SK-N-SH (cell line): Measurements from ENCODE around the gene RFX3. TPM values are rescaled to one million over a fixed set of nuclear protein-coding genes. Genes with fewer than 3 reads are reported as not detected.

Experiments
- CTCF ChIA-PET: fragments of 300-600, 350-600 bp; formaldehyde crosslinking; extraction: SDS; loops from one replicate; lab custom pipeline; 2021; lab: Yijun Ruan, JAX
- POLR2A ChIA-PET: fragments of 350-600 bp; sonication (Branson Sonifier 250); formaldehyde crosslinking; extraction: SDS; loops from one replicate; lab custom pipeline; 2020; ENCODE audit warnings: antibody characterized with exemption, inconsistent platforms; lab: Yijun Ruan, JAX
- DNase-seq: peaks from one replicate; pipeline ENCODE4 v3.0.0; 2012
- H2AFZ ChIP-seq: fragments of 200-600 bp; sonication (generic); 2 replicates; pipeline ENCODE4 v1.8.1; 2016; ENCODE audit warnings: antibody characterized with exemption, mild to moderate bottlenecking, low read depth
- H3F3A ChIP-seq: fragments of 200-600 bp; sonication (generic); replicated peaks from 2 replicates; pipeline ENCODE3; 2016; ENCODE audit warnings: antibody characterized with exemption, mild to moderate bottlenecking; ENCODE audit not compliant: insufficient read depth
- H3K27ac ChIP-seq, 2 experiments: fragments of 200-500 bp in 1 of 2; fragments of 200-600 bp in 1 of 2; sonication (Bioruptor generic) in 1 of 2; sonication (generic), shearing (Covaris generic) in 1 of 2; 2 replicates each; pipeline versions ENCODE4 v1.5.1 to v1.6.1; 2014 to 2016; ENCODE audit warnings: low read depth in 2 of 2, inconsistent platforms in 1 of 2, low read length in 1 of 2, mild to moderate bottlenecking in 1 of 2, mixed read lengths in 1 of 2
- H3K27me3 ChIP-seq: fragments of 200-600 bp; sonication (generic), shearing (Covaris generic); 2 replicates; pipeline ENCODE4 v1.6.1; 2016; ENCODE audit warnings: mixed run types; ENCODE audit not compliant: insufficient read depth
- H3K36me3 ChIP-seq, 2 experiments: fragments of 200-500 bp in 1 of 2; fragments of 200-600 bp in 1 of 2; sonication (Bioruptor generic) in 1 of 2; sonication (generic) in 1 of 2; replicated peaks in 1 of 2; 2 replicates each; pipeline versions ENCODE3 to v1.5.1; 2014 to 2016; ENCODE audit warnings: low read length in 1 of 2, mild to moderate bottlenecking in 1 of 2; ENCODE audit not compliant: insufficient read depth in 2 of 2, control insufficient read depth in 1 of 2
- H3K4me1 ChIP-seq, 2 experiments: fragments of 200-500 bp in 1 of 2; fragments of 200-600 bp in 1 of 2; sonication (Bioruptor generic) in 1 of 2; sonication (generic), shearing (Covaris generic) in 1 of 2; 2 replicates each; pipeline versions ENCODE4 v1.5.1 to v1.6.1; 2014 to 2016; ENCODE audit warnings: low read depth in 1 of 2, low read length in 1 of 2, mixed run types in 1 of 2; ENCODE audit not compliant: insufficient read depth in 2 of 2, control insufficient read depth in 1 of 2
- H3K4me2 ChIP-seq: fragments of 200-600 bp; sonication (generic), shearing (Covaris generic); 2 replicates; pipeline ENCODE4 v1.6.1; 2017; ENCODE audit warnings: mixed run types
- H3K4me3 ChIP-seq, 2 experiments: fragments of 200-500 bp in 1 of 2; fragments of 200-600 bp in 1 of 2; sonication (Bioruptor generic) in 1 of 2; sonication (generic), shearing (Covaris generic) in 1 of 2; 2 replicates each; pipeline versions ENCODE4 v1.5.1 to v1.8.1; 2014 to 2016; ENCODE audit warnings: low read depth in 2 of 2, inconsistent platforms in 1 of 2, low read length in 1 of 2, mild to moderate bottlenecking in 1 of 2, mixed read lengths in 1 of 2, moderate library complexity in 1 of 2
- H3K79me2 ChIP-seq: fragments of 200-600 bp; sonication (generic); 2 replicates; pipeline ENCODE4 v1.8.1; 2017; ENCODE audit warnings: mild to moderate bottlenecking; ENCODE audit not compliant: insufficient read depth
- H3K9ac ChIP-seq: fragments of 200-600 bp; sonication (generic); 2 replicates; pipeline ENCODE4 v1.6.1; 2017; ENCODE audit warnings: mixed run types
- H3K9me2 ChIP-seq: fragments of 200-600 bp; sonication (generic); 2 replicates; pipeline ENCODE4 v1.6.1; 2017; ENCODE audit warnings: mixed run types
- H3K9me3 ChIP-seq: fragments of 200-600 bp; sonication (generic); 2 replicates; pipeline ENCODE4 v1.6.1; 2017; ENCODE audit warnings: mixed run types, mild to moderate bottlenecking, moderate library complexity
- H4K20me1 ChIP-seq: fragments of 200-600 bp; sonication (generic); 2 replicates; pipeline ENCODE4 v1.6.1; 2017; ENCODE audit warnings: mild to moderate bottlenecking, mixed run types; ENCODE audit not compliant: insufficient read depth
- CHD2 ChIP-seq: fragments of 150-350 bp; IDR thresholded peaks from 2 replicates; pipeline ENCODE4 v1.6.1; 2018; ENCODE audit warnings: low read length; ENCODE audit not compliant: partially characterized antibody
- CTCF ChIP-seq: fragments of 200-600 bp; sonication (generic); IDR thresholded peaks from 2 replicates; pipeline ENCODE4 v1.6.1; 2017; ENCODE audit warnings: antibody characterized with exemption, mild to moderate bottlenecking, moderate library complexity
- ELF1 ChIP-seq: IDR thresholded peaks from 2 replicates; pipeline ENCODE4 v1.4.0; 2012
- EP300 ChIP-seq, 2 experiments: IDR thresholded peaks; 2 replicates each; pipeline versions ENCODE4 v1.4.0 to v1.6.1; 2012; ENCODE audit warnings: borderline replicate concordance in 1 of 2, low read depth in 1 of 2, low read length in 1 of 2
- FOSL2 ChIP-seq: IDR thresholded peaks from 2 replicates; pipeline ENCODE4 v1.4.0; 2012; ENCODE audit warnings: low read depth, mild to moderate bottlenecking, moderate library complexity, borderline replicate concordance
- GABPA ChIP-seq: IDR thresholded peaks from 2 replicates; pipeline ENCODE4 v1.4.0; 2012; ENCODE audit warnings: low read depth, mild to moderate bottlenecking
- MEF2A ChIP-seq: IDR thresholded peaks from 2 replicates; pipeline ENCODE4 v1.4.0; 2012; ENCODE audit warnings: low read depth, borderline replicate concordance
- NFIC ChIP-seq: IDR thresholded peaks from 2 replicates; pipeline ENCODE4 v1.4.0; 2012; ENCODE audit warnings: borderline replicate concordance
- PBX3 ChIP-seq: IDR thresholded peaks from 2 replicates; pipeline ENCODE4; 2012
- POLR2AphosphoS5 ChIP-seq: IDR thresholded peaks from 2 replicates; pipeline ENCODE4 v1.6.1; 2012; ENCODE audit warnings: low read depth, low read length
- REST ChIP-seq: IDR thresholded peaks from 2 replicates; pipeline ENCODE4 v1.6.1; 2012; ENCODE audit warnings: mild to moderate bottlenecking, low read depth, low read length, moderate library complexity
- RFX5 ChIP-seq: IDR thresholded peaks from 2 replicates; pipeline ENCODE4 v1.6.1; 2012; ENCODE audit warnings: mild to moderate bottlenecking, improper control_type of control experiment, low read length
- RXRA ChIP-seq: IDR thresholded peaks from 2 replicates; pipeline ENCODE4 v1.4.0; 2012; ENCODE audit warnings: low read depth, mild to moderate bottlenecking, borderline replicate concordance
- SMC3 ChIP-seq: IDR thresholded peaks from 2 replicates; pipeline ENCODE4 v1.6.1; 2012; ENCODE audit warnings: low read depth, low read length, improper control_type of control experiment
- TEAD4 ChIP-seq: IDR thresholded peaks from 2 replicates; pipeline ENCODE4 v1.4.0; 2012; ENCODE audit warnings: mild to moderate bottlenecking, borderline replicate concordance; ENCODE audit not compliant: insufficient read depth
- YY1 ChIP-seq: IDR thresholded peaks from 2 replicates; pipeline ENCODE4 v1.4.0; 2012; ENCODE audit warnings: low read depth, mild to moderate bottlenecking
- ZBTB33 ChIP-seq: IDR thresholded peaks from 2 replicates; pipeline ENCODE4 v1.4.0; 2012; ENCODE audit warnings: low read depth, borderline replicate concordance
- WGBS: methylation state at CpG from one replicate; pipeline ENCODE4 v1.1.6; 2017; ENCODE audit warnings: low lambda C conversion rate; 5-methylcytosine and 5-hydroxymethylcytosine counted together
- polyA plus RNA-seq, 3 experiments: library from polyadenylated mRNA; depleted of rRNA; stranded (reverse); fragments of >200 nt; gene quantifications; 2 replicates each; pipeline ENCODE4 v1.2.3, GENCODE V29; 2012

Gene RFX3
- polyA plus RNA-seq, 1 of the 3 experiments (the other 2 are of a cell fraction) = 1.7 TPM

DNA sequence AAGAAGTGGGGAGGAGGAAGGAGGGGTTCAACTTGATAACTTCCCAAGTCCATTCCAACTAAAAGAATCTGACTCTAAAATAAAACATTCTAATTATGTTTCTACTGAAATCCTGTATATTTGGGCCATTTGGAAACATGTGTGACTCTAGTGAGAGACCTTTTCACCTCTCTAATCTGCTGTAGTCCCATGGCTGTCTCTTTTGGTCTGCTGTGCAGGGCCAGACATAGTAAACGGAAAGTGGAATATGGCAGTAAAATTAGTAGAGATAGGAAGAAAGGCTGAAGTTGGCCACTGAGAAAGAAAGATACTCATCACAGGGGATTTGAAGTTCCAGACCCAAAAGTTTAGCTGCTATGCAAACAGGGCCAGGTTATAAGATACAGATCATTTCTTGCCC lies 15.9 kb downstream of the RFX3 start:
- ChIA-PET CTCF (no interaction called here), POLR2A (no interaction called here)
- no peak overlapping the region for H2AFZ ChIP-seq
- no peaks in the 10 kb centered on the region; the same call in 1 of the 2 replicates for H3K9me3 ChIP-seq
- no peaks in the 10 kb centered on the region for H3K27me3 ChIP-seq
- H3K4me3 ChIP-seq = no peak overlapping the region
- peaks cover 0 to 4% of the 10 kb centered on the region in 2 experiments for H3K36me3 ChIP-seq
- H4K20me1 ChIP-seq = no peaks in the 10 kb centered on the region
- no peak overlapping the region for H3K9ac ChIP-seq
- no peak overlapping the region; a peak in 1 of 4 replicates for H3K27ac ChIP-seq
- WGBS = 78% methylated on average over 1 of the region's 1 CpG
- no peak overlapping the region for H3K4me2 ChIP-seq
- H3F3A ChIP-seq = peaks cover 7% of the 10 kb centered on the region
- TF ChIP-seq PBX3 (no peak), CTCF (no peak), SMC3 (no peak), MEF2A (no peak), NFIC (no peak), TEAD4 (no peak), ELF1 (no peak), POLR2AphosphoS5 (no peak), RFX5 (no peak), CHD2 (no peak), RXRA (no peak), GABPA (no peak), FOSL2 (no peak), YY1 (no peak), ZBTB33 (no peak), REST (no peak), EP300 (IDR thresholded peaks at IDR 0.05; ENCODE audit: borderline replicate concordance in 1 of 2, low read depth in 1 of 2, low read length in 1 of 2) (no peak)
- TF ChIP-seq, all 33 proteins: peak for 0
- DNase-seq = no peak
- H3K4me1 ChIP-seq = peaks cover 12 to 20% of the 10 kb centered on the region in 2 experiments; a peak in 3 of 4 replicates
- H3K79me2 ChIP-seq = no peaks in the 10 kb centered on the region; the same call in none of the 2 replicates
- H3K9me2 ChIP-seq = no peaks in the 10 kb centered on the region
